OCI-LY3 (cell line): ENCODE results near the gene PHF19.

ENCODE experiments used
- EZH2phosphoT487 ChIP-seq: fragments of 200-600 bp; shearing (Covaris generic); IDR thresholded peaks from 2 replicates; pipeline ENCODE4 v1.6.1; 2018; ENCODE audit warnings: antibody characterized with exemption, mixed run types, low read depth
- TF ChIP-seq, protein P1 (sequence below): fragments of 200-600, 300-600 bp; sonication (generic); IDR thresholded peaks from 2 replicates; pipeline ENCODE4 v1.5.1; 2014; ENCODE audit warnings: antibody characterized with exemption, low read length, low read depth

GRCh38 chr9:120915854-120916470, 39.0 kb upstream of the PHF19 start:
- TF ChIP-seq, protein P1, sequence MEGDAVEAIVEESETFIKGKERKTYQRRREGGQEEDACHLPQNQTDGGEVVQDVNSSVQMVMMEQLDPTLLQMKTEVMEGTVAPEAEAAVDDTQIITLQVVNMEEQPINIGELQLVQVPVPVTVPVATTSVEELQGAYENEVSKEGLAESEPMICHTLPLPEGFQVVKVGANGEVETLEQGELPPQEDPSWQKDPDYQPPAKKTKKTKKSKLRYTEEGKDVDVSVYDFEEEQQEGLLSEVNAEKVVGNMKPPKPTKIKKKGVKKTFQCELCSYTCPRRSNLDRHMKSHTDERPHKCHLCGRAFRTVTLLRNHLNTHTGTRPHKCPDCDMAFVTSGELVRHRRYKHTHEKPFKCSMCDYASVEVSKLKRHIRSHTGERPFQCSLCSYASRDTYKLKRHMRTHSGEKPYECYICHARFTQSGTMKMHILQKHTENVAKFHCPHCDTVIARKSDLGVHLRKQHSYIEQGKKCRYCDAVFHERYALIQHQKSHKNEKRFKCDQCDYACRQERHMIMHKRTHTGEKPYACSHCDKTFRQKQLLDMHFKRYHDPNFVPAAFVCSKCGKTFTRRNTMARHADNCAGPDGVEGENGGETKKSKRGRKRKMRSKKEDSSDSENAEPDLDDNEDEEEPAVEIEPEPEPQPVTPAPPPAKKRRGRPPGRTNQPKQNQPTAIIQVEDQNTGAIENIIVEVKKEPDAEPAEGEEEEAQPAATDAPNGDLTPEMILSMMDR: no peak
- no peak for TF ChIP-seq EZH2phosphoT487
